GF-D8 (cell line): Measurements from ENCODE around the gene PEAR1.

Experiments
- DNase-seq: peaks from one replicate; lab custom pipeline; 2025; lab: John Stamatoyannopoulos, UW

PEAR1 gene

GRCh38 chr1:156860628-156861423 is 32.7 kb upstream of the PEAR1 start, which contains the start of gene NTRK1:
Gene NTRK1 (plus strand): TSS chr1:156860865. CDS start chr1:156860935, 70 bp downstream.
- no peak for DNase-seq

GRCh38 chr1:156862584-156862983 is 30.9 kb upstream of the PEAR1 start:
- DNase-seq: no peak

- DNase-seq: peak; percentile 9
These were observed 30.4 kb upstream of the PEAR1 start for GRCh38 chr1:156862997-156863599.

- DNase-seq: no peak
These were observed 29.9 kb upstream of the PEAR1 start for GRCh38 chr1:156863631-156864030.

- DNase-seq: no peak
These were observed 28.7 kb upstream of the PEAR1 start for GRCh38 chr1:156864796-156865195.

- no peak for DNase-seq
These were observed 28.3 kb upstream of the PEAR1 start for GRCh38 chr1:156865258-156865657.

- DNase-seq: no peak
These were observed 27.7 kb upstream of the PEAR1 start for GRCh38 chr1:156865865-156866248.

- DNase-seq: peak; percentile 21
These were observed 27.1 kb upstream of the PEAR1 start for GRCh38 chr1:156866249-156866909.

GRCh38 chr1:156868341-156868740 is 25.2 kb upstream of the PEAR1 start:
- DNase-seq: no peak

- no peak for DNase-seq
These were observed 24.1 kb upstream of the PEAR1 start for GRCh38 chr1:156869455-156869854.

- DNase-seq: no peak
These were observed 19.9 kb upstream of the PEAR1 start for GRCh38 chr1:156873659-156874058.

GRCh38 chr1:156874142-156874541 is 19.4 kb upstream of the PEAR1 start:
- no peak for DNase-seq

GRCh38 chr1:156874572-156875340 is 18.8 kb upstream of the PEAR1 start:
- DNase-seq: no peak

GRCh38 chr1:156875341-156875615 is 18.2 kb upstream of the PEAR1 start:
- no peak for DNase-seq

GRCh38 chr1:156876281-156876680 is 17.2 kb upstream of the PEAR1 start:
- DNase-seq: no peak

- no peak for DNase-seq
These were observed 15.9 kb upstream of the PEAR1 start for GRCh38 chr1:156877433-156878170.

GRCh38 chr1:156879876-156880275 is 13.6 kb upstream of the PEAR1 start:
- DNase-seq: no peak

- no peak for DNase-seq
These were observed 13.0 kb upstream of the PEAR1 start for GRCh38 chr1:156880473-156880872.

- DNase-seq: no peak
These were observed 12.4 kb upstream of the PEAR1 start for GRCh38 chr1:156881101-156881500.

- no peak for DNase-seq
These were observed 11.9 kb upstream of the PEAR1 start for GRCh38 chr1:156881663-156882062.

- DNase-seq: no peak
These were observed 11.0 kb upstream of the PEAR1 start for GRCh38 chr1:156882543-156882942.

GRCh38 chr1:156883919-156884318 is 9.6 kb upstream of the PEAR1 start:
- no peak for DNase-seq
